GM21786 (cell line): ENCODE results near the gene RANBP3.
"Not testable (repeated sequence)": the region's sequence is repeated elsewhere in the genome, so short reads cannot be mapped to it uniquely, and the experiment has no call there.

Experiments
- ATAC-seq: cut with Tn5 transposase; IDR thresholded peaks from one replicate; pipeline ENCODE4 v1.9.1; 2021; ENCODE audit not compliant: unreplicated experiment

The RANBP3 gene

GRCh38 chr19:6006896-6007295, 29.0 kb upstream of the RANBP3 start:
- no peak for ATAC-seq

GRCh38 chr19:6006070-6006446, 28.1 kb upstream of the RANBP3 start:
- not testable (repeated sequence) for ATAC-seq

GRCh38 chr19:6005321-6006069, 27.6 kb upstream of the RANBP3 start:
- ATAC-seq, result no peak

GRCh38 chr19:6003976-6004375, 26.0 kb upstream of the RANBP3 start:
- no peak for ATAC-seq

GRCh38 chr19:6002591-6002990, 24.7 kb upstream of the RANBP3 start:
- ATAC-seq, result no peak

GRCh38 chr19:6000228-6000847, 22.4 kb upstream of the RANBP3 start:
- ATAC-seq, result no peak

- no peak for ATAC-seq
These were observed 21.8 kb upstream of the RANBP3 start for GRCh38 chr19:5999693-6000092.

- no peak for ATAC-seq
These were observed 19.4 kb upstream of the RANBP3 start for GRCh38 chr19:5997371-5997770.

GRCh38 chr19:5996623-5997320, 18.8 kb upstream of the RANBP3 start:
- ATAC-seq, result no peak

- no peak for ATAC-seq
These were observed 18.2 kb upstream of the RANBP3 start for GRCh38 chr19:5996102-5996501.

GRCh38 chr19:5995606-5996005, 17.7 kb upstream of the RANBP3 start:
- no peak for ATAC-seq

- ATAC-seq, result no peak
These were observed 16.6 kb upstream of the RANBP3 start for GRCh38 chr19:5994405-5995165.

- ATAC-seq, result no peak
These were observed 15.9 kb upstream of the RANBP3 start for GRCh38 chr19:5993648-5994358.

- ATAC-seq, result no peak
These were observed 15.3 kb upstream of the RANBP3 start for GRCh38 chr19:5993201-5993600.

- ATAC-seq, result no peak
These were observed 14.8 kb upstream of the RANBP3 start for GRCh38 chr19:5992756-5993155.

- ATAC-seq, result no peak
These were observed 13.4 kb upstream of the RANBP3 start for GRCh38 chr19:5991244-5991838.

- no peak for ATAC-seq
These were observed 12.4 kb upstream of the RANBP3 start for GRCh38 chr19:5990289-5990797.

- no peak for ATAC-seq
These were observed 11.6 kb upstream of the RANBP3 start for GRCh38 chr19:5989388-5990074.

- ATAC-seq, result no peak
These were observed 10.8 kb upstream of the RANBP3 start for GRCh38 chr19:5988517-5989387.
